GM20000 (cell line): Measurements from ENCODE around the gene VWA3B.
"Not testable (repeated sequence)": the region's sequence is repeated elsewhere in the genome, so short reads cannot be mapped to it uniquely, and the experiment has no call there.

Source experiments
- DNase-seq: peaks from one replicate; pipeline ENCODE4 v3.0.0; 2012; ENCODE audit warnings: low spot score
- TF ChIP-seq, protein P1 (sequence below): IDR thresholded peaks from 2 replicates; pipeline ENCODE4 v1.5.1; 2012; ENCODE audit warnings: mild to moderate bottlenecking, control low read depth; ENCODE audit errors: extremely low read depth, missing control alignments

The VWA3B gene

GRCh38 chr2:98137196-98137595 lies 50.2 kb downstream of the VWA3B start:
- DNase-seq, result no peak
- TF ChIP-seq, protein P1, sequence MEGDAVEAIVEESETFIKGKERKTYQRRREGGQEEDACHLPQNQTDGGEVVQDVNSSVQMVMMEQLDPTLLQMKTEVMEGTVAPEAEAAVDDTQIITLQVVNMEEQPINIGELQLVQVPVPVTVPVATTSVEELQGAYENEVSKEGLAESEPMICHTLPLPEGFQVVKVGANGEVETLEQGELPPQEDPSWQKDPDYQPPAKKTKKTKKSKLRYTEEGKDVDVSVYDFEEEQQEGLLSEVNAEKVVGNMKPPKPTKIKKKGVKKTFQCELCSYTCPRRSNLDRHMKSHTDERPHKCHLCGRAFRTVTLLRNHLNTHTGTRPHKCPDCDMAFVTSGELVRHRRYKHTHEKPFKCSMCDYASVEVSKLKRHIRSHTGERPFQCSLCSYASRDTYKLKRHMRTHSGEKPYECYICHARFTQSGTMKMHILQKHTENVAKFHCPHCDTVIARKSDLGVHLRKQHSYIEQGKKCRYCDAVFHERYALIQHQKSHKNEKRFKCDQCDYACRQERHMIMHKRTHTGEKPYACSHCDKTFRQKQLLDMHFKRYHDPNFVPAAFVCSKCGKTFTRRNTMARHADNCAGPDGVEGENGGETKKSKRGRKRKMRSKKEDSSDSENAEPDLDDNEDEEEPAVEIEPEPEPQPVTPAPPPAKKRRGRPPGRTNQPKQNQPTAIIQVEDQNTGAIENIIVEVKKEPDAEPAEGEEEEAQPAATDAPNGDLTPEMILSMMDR, result no peak

DNA sequence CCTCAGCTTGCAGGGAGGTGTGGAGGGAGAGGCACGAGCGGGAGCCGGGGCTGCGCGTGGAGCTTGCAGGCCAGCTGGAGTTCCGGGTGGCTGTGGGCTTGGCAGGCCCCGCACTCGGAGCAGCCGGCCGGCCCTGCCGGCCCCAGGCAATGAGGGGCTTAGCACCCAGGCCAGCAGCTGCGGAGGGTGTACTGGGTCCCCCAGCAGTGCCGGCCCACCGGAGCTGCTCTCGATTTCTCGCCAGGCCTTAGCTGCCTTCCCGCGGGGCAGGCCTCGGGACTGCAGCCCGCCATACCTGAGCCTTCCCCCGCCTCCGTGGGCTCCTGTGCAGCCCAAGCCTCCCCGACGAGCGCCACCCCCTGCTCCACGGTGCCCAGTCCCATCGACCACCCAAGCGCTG lies 52.0 kb downstream of the VWA3B start:
- not testable (repeated sequence) for DNase-seq

DNA sequence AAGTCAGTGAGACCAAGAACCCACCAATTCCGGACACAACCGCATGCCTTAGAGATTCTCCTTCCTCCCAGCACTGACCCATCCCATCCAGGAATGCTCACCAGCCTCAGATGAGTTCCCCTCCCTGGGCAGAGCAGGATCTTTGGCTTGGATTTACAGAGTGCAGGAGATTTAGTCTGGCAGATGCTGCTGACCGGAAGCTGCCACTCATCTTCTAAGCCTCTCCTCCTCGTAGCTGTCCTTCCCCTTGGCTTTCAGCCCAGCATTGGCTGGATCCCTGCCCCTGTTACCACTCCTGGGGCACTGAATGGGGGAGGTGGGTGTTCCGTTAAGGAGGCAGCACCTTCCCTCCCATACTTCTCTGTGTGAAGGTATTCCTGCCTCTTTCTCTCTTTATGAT lies 53.2 kb downstream of the VWA3B start:
- no peak for DNase-seq
- TF ChIP-seq, protein P1, result no peak

- DNase-seq, result no peak
- TF ChIP-seq, protein P1, result no peak
These were observed 55.3 kb downstream of the VWA3B start for GRCh38 chr2:98142106-98142791.

DNA sequence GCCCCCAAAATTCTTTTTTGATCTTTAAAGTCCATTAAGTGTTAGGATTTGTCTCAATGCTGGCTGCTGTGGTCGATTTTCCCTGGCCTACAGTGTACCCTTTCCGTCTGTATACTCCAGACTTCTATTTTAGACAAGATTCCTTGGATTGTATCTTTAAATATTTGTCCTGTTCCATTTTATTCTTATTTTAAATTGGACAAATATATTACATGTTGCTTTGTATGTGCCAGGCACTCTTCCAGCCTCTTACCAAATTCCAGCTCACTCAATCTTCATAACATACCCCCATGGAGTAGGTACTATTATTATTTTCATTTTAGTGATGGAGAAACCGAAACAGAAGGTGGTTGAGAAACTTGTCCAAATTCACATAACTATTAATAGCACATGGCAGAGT lies 58.1 kb downstream of the VWA3B start:
- no peak for DNase-seq
- TF ChIP-seq, protein P1, result no peak

GRCh38 chr2:98147900-98148299 lies 60.9 kb downstream of the VWA3B start:
- not testable (repeated sequence) for DNase-seq

DNA sequence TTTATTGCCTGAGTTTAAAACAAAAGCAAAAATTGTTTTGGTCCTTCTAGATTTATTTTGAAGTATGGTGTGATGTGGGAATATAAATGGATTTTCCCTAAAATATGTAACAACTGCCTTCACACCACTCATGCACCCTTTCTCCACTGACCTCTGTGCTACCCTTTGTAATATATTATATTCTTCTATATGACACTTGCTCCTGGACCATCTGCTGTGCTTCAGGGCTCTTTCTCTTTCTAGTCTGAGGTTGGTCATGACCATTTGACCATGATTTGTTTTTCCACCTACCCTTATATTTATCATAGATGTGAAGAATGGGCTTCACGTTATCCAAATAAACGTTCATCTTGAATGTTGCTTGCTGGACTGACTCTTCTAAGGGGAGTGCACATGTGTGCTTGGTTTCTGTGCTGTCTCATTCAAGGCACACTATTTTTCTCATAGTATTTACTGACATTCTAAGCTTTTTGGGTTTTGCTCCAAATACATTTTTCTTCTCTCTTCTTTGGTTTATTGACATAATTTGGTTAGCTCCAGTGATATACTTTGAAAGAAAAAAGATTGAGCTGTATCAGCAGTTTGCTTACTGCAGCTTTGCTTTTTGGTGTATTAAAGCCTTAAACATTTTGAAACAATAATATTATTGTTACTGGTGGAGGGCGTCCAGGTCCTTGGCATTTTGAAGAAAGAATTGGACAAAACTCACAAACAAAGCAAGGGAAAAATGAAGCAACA lies 61.8 kb downstream of the VWA3B start:
- no peak for DNase-seq
- TF ChIP-seq, protein P1, result no peak

GRCh38 chr2:98149333-98149697 lies 62.3 kb downstream of the VWA3B start:
- DNase-seq, result no peak
- TF ChIP-seq, protein P1, result no peak
